ENCODE data around the gene MON1B.
"Not testable (repeated sequence)": the region's sequence is repeated elsewhere in the genome, so short reads cannot be mapped to it uniquely, and the experiment has no call there.

The MON1B gene

DNA sequence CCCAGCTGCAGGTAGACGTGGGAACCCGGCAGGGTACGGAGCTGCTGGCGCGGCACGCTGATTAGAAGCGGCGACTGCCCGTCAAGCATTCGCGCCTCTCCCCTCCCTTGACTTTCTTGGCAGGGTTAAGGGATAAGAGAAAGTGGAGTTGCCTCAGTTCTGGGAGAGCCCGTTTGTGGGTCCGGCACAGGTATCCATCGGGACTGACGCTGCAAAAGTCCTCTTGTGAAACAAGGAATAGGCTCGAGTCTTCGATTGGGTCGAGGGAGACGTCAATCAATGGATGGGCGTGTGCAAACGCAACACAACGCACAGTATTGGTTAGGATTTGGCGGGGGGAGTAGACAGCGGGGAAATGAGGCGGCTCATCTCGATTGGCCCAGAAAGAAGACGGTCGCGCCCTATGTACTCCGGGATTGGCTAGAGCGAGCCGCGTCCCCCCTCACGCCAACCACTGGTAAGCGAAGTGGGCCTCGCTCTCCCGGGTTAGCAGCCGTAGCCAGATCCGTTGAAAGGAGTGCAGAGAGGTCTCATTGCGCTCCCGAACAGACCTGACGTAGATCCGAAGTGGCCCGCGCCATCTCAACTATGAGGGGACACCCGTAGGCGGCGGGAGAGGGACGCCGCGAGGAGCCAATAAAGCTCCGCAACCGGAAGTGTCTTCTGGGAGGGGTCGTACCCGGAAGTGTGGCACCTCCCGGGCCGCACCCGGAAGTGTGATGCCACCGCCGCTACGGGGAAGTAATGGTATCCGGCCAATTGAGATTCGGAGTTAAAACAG lies at the start of gene MON1B:
Gene MON1B (plus strand): TSS at position 713 of the 781 bp plus-strand sequence. CDS start 296 bp downstream, outside the sequence.
- Mint-ChIP-seq H3K27me3 (ENCODE audit: low read depth) (peaks cover 6% of the 10 kb centered on the region), H3K4me3 (peak within 1 kb of the TSS; percentile 94), H3K4me1 (ENCODE audit: low read depth) (peaks cover 23% of the 10 kb centered on the region), H3K27ac (peak within 1 kb of the TSS; percentile 96), H3K36me3 (ENCODE audit: low read depth) (peaks cover 32% of the 10 kb centered on the region), H3K9me3 (no peaks in the 10 kb centered on the region)
- peak; percentile 94 for DNase-seq (ENCODE audit: low spot score)

- Mint-ChIP-seq H3K27ac (no peak overlapping the region), H3K9me3 (no peaks in the 10 kb centered on the region), H3K4me1 (ENCODE audit: low read depth) (no peaks in the 10 kb centered on the region), H3K4me3 (no peak overlapping the region), H3K27me3 (ENCODE audit: low read depth) (no peaks in the 10 kb centered on the region), H3K36me3 (ENCODE audit: low read depth) (no peaks in the 10 kb centered on the region)
- no peak for DNase-seq (ENCODE audit: low spot score)
Observed at GRCh38 chr16:77143364-77143763, 47.6 kb upstream of the MON1B start.

GRCh38 chr16:77148121-77148520 lies 42.9 kb upstream of the MON1B start:
- no peak for DNase-seq (ENCODE audit: low spot score)
- H3K4me3 Mint-ChIP-seq = no peak overlapping the region
- H3K4me1 Mint-ChIP-seq (ENCODE audit: low read depth) = no peaks in the 10 kb centered on the region
- no peaks in the 10 kb centered on the region for H3K9me3 Mint-ChIP-seq
- no peaks in the 10 kb centered on the region for H3K27me3 Mint-ChIP-seq (ENCODE audit: low read depth)
- H3K36me3 Mint-ChIP-seq (ENCODE audit: low read depth) = no peaks in the 10 kb centered on the region
- H3K27ac Mint-ChIP-seq = no peak overlapping the region

GRCh38 chr16:77157346-77158058 lies 33.5 kb upstream of the MON1B start:
- Mint-ChIP-seq H3K9me3 (no peaks in the 10 kb centered on the region), H3K4me1 (ENCODE audit: low read depth) (no peaks in the 10 kb centered on the region), H3K27me3 (ENCODE audit: low read depth) (no peaks in the 10 kb centered on the region)

DNA sequence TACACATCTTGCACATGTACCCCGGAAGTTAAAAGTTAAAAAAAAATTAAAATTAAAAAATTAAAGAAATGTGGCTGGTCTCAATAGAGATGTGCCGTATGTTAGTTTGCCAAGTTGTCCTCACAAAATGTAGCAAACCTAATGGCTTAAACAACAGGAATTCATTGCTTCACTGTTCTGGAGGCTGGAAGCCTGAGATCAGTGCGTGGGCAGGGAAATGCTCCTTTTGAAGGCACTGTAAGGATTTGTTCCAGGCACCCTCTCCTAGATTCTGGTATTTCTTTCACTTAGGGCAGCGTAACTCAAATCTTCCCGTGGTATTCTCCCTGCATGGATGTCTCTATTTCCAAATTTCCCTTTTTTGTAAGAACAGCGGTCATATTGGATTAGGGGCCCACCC lies 32.7 kb upstream of the MON1B start:
- no peaks in the 10 kb centered on the region for H3K27me3 Mint-ChIP-seq (ENCODE audit: low read depth)
- DNase-seq (ENCODE audit: low spot score) = no peak
- no peaks in the 10 kb centered on the region for H3K9me3 Mint-ChIP-seq
- no peaks in the 10 kb centered on the region for H3K36me3 Mint-ChIP-seq (ENCODE audit: low read depth)
- no peak overlapping the region for H3K4me3 Mint-ChIP-seq
- H3K4me1 Mint-ChIP-seq (ENCODE audit: low read depth) = no peaks in the 10 kb centered on the region
- no peak overlapping the region for H3K27ac Mint-ChIP-seq

More at GRCh38 chr16:77157346-77158058, 33.5 kb upstream of the MON1B start:
- H3K27ac Mint-ChIP-seq = no peak overlapping the region
- DNase-seq (ENCODE audit: low spot score) = no peak
- H3K4me3 Mint-ChIP-seq = no peak overlapping the region
- H3K36me3 Mint-ChIP-seq (ENCODE audit: low read depth) = no peaks in the 10 kb centered on the region

DNA sequence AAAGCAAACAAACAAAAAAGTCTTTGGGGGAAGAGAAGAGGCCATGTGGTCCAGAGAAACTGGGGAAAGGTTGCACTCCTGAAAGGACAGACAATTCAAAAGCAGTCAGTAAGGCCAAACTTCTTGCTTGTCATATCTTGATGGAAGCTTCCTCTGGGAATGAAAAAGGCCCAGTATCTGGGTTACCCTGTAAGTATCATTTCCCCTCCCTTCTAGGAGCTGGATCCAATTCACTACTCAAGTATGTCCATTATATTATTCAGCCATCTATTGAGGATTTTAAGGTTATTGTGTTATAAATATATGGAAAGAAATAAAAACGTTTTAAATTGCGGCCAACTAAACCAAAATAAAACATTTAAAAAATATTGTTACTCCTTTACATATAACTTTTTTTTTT lies 26.0 kb upstream of the MON1B start:
- no peaks in the 10 kb centered on the region for H3K36me3 Mint-ChIP-seq (ENCODE audit: low read depth)
- H3K4me1 Mint-ChIP-seq (ENCODE audit: low read depth) = no peaks in the 10 kb centered on the region
- DNase-seq (ENCODE audit: low spot score) = no peak
- no peaks in the 10 kb centered on the region for H3K27me3 Mint-ChIP-seq (ENCODE audit: low read depth)
- no peak overlapping the region for H3K4me3 Mint-ChIP-seq
- H3K27ac Mint-ChIP-seq = no peak overlapping the region
- H3K9me3 Mint-ChIP-seq = no peaks in the 10 kb centered on the region

GRCh38 chr16:77165536-77166236 lies 25.3 kb upstream of the MON1B start:
- not testable (repeated sequence) for H3K27ac Mint-ChIP-seq; DNase-seq (ENCODE audit: low spot score); H3K9me3 Mint-ChIP-seq; H3K4me1 Mint-ChIP-seq (ENCODE audit: low read depth); H3K27me3 Mint-ChIP-seq (ENCODE audit: low read depth); H3K36me3 Mint-ChIP-seq (ENCODE audit: low read depth); H3K4me3 Mint-ChIP-seq

DNA sequence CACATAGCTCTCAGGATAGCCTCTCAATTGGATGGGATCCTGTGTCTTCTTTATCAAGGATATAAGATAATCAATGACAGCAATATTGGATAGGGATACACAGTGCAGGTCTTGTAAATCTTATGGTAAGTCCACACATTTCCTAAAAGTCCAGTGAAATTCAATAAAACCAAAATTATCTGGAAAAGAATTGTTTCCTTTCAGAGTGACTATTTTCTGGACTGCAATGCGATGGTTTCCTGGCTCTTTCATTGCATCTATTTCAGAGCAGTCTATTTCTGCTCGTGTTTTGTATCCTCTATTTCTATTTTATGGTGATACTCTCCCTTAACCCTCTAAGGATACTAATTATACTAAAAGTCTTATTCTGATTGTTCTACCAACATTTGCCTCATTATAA lies 24.3 kb upstream of the MON1B start:
- Mint-ChIP-seq H3K27me3 (ENCODE audit: low read depth) (no peaks in the 10 kb centered on the region), H3K36me3 (ENCODE audit: low read depth) (no peaks in the 10 kb centered on the region), H3K27ac (no peak overlapping the region), H3K4me1 (ENCODE audit: low read depth) (no peaks in the 10 kb centered on the region), H3K4me3 (no peak overlapping the region), H3K9me3 (no peaks in the 10 kb centered on the region)
- DNase-seq (ENCODE audit: low spot score) = no peak

- Mint-ChIP-seq H3K4me1 (ENCODE audit: low read depth) (no peaks in the 10 kb centered on the region), H3K4me3 (no peak overlapping the region), H3K36me3 (ENCODE audit: low read depth) (no peaks in the 10 kb centered on the region), H3K27ac (no peak overlapping the region), H3K9me3 (no peaks in the 10 kb centered on the region), H3K27me3 (ENCODE audit: low read depth) (peaks cover 3% of the 10 kb centered on the region)
- no peak for DNase-seq (ENCODE audit: low spot score)
Observed at GRCh38 chr16:77168901-77169300, 22.1 kb upstream of the MON1B start.

- H3K27me3 Mint-ChIP-seq (ENCODE audit: low read depth) = peaks cover 5% of the 10 kb centered on the region
- H3K36me3 Mint-ChIP-seq (ENCODE audit: low read depth) = no peaks in the 10 kb centered on the region
- DNase-seq (ENCODE audit: low spot score) = no peak
- H3K4me1 Mint-ChIP-seq (ENCODE audit: low read depth) = no peaks in the 10 kb centered on the region
- H3K9me3 Mint-ChIP-seq = no peaks in the 10 kb centered on the region
- no peak overlapping the region for H3K4me3 Mint-ChIP-seq
- H3K27ac Mint-ChIP-seq = no peak overlapping the region
Observed at GRCh38 chr16:77169650-77170236, 21.2 kb upstream of the MON1B start.

GRCh38 chr16:77170805-77171204 lies 20.2 kb upstream of the MON1B start:
- no peak for DNase-seq (ENCODE audit: low spot score)
- H3K4me1 Mint-ChIP-seq (ENCODE audit: low read depth) = no peaks in the 10 kb centered on the region
- peaks cover 6% of the 10 kb centered on the region for H3K27me3 Mint-ChIP-seq (ENCODE audit: low read depth)
- no peaks in the 10 kb centered on the region for H3K36me3 Mint-ChIP-seq (ENCODE audit: low read depth)
- H3K4me3 Mint-ChIP-seq = no peak overlapping the region
- no peak overlapping the region for H3K27ac Mint-ChIP-seq
- H3K9me3 Mint-ChIP-seq = no peaks in the 10 kb centered on the region

GRCh38 chr16:77171745-77172635 lies 19.0 kb upstream of the MON1B start:
- no peak overlapping the region for H3K27ac Mint-ChIP-seq
- no peaks in the 10 kb centered on the region for H3K4me1 Mint-ChIP-seq (ENCODE audit: low read depth)
- no peaks in the 10 kb centered on the region for H3K9me3 Mint-ChIP-seq
- no peak for DNase-seq (ENCODE audit: low spot score)
- H3K4me3 Mint-ChIP-seq = no peak overlapping the region
- H3K27me3 Mint-ChIP-seq (ENCODE audit: low read depth) = peaks cover 7% of the 10 kb centered on the region
- no peaks in the 10 kb centered on the region for H3K36me3 Mint-ChIP-seq (ENCODE audit: low read depth)

DNA sequence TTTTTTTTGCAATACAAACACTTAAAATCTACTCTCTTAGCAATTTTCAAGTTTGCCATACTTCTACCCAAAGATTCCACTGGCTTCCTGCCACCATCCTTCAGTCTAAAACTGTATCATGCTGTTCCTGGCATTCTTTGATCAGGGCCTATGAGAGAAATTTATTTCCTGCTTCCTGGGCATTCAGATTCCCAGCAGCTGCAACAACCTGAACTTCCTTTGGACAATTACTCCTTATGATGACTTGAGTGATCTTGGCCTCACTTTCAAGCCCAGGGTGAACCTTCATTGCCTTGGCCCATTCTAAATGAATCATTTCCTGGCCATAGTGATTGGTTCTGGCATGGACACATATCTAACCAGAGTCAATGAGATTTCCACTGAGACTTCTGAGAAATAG lies 18.0 kb upstream of the MON1B start:
- no peaks in the 10 kb centered on the region for H3K4me1 Mint-ChIP-seq (ENCODE audit: low read depth)
- no peak for DNase-seq (ENCODE audit: low spot score)
- no peaks in the 10 kb centered on the region for H3K9me3 Mint-ChIP-seq
- H3K27me3 Mint-ChIP-seq (ENCODE audit: low read depth) = peaks cover 11% of the 10 kb centered on the region
- H3K27ac Mint-ChIP-seq = no peak overlapping the region
- H3K4me3 Mint-ChIP-seq = no peak overlapping the region
- H3K36me3 Mint-ChIP-seq (ENCODE audit: low read depth) = no peaks in the 10 kb centered on the region
